WTC11 (cell line): ENCODE data around the gene SMOC2.

ENCODE experiments used
- AFF4 ChIP-seq: sonication (generic); formaldehyde crosslinking; IDR thresholded peaks from 2 replicates; pipeline ENCODE4 v1.8.1; 2023; ENCODE audit warnings: mild to moderate bottlenecking, missing genetic modification reagents, borderline replicate concordance
- CTCF ChIP-seq: fragments of 200-600 bp; IDR thresholded peaks from 2 replicates; pipeline ENCODE4 v1.8.0; 2022; ENCODE audit warnings: antibody characterized with exemption
- MAX ChIP-seq: sonication (generic); formaldehyde crosslinking; IDR thresholded peaks from 2 replicates; pipeline ENCODE4 v1.8.0; 2022; ENCODE audit warnings: mild to moderate bottlenecking, missing genetic modification reagents
- MLX ChIP-seq: sonication (generic); formaldehyde crosslinking; IDR thresholded peaks from 2 replicates; pipeline ENCODE4 v1.8.1; 2023; ENCODE audit warnings: mild to moderate bottlenecking, missing genetic modification reagents, moderate library complexity
- NR2C2 ChIP-seq: sonication (generic); formaldehyde crosslinking; IDR thresholded peaks from 2 replicates; pipeline ENCODE4 v1.8.0; 2022; ENCODE audit warnings: mild to moderate bottlenecking, missing genetic modification reagents

- TF ChIP-seq CTCF (no peak), MAX (CRISPR knock-in tag) (no peak), AFF4 (CRISPR knock-in tag) (no peak), NR2C2 (CRISPR knock-in tag) (no peak), MLX (CRISPR knock-in tag) (no peak)
These were observed 240.8 kb downstream of the SMOC2 start for GRCh38 chr6:168681748-168682147.
